SU-DHL-6 (cell line): Measurements from ENCODE around the gene COL5A1.

ENCODE experiments used
- H2AFZ ChIP-seq: fragments of 200-600 bp; sonication (generic); 2 replicates; pipeline ENCODE4 v1.6.1; 2014; ENCODE audit warnings: low read depth, mild to moderate bottlenecking, moderate library complexity, mixed read lengths, antibody characterized with exemption, low read length; ENCODE audit not compliant: severe bottlenecking
- H3F3A ChIP-seq: fragments of 200-600 bp; shearing (Covaris generic); 2 replicates; pipeline ENCODE4 v1.6.0; 2016; ENCODE audit warnings: antibody characterized with exemption, mild to moderate bottlenecking; ENCODE audit not compliant: insufficient read depth
- H3K27ac ChIP-seq: fragments of 200-600 bp; sonication (generic); 2 replicates; pipeline ENCODE4 v1.5.1; 2016; ENCODE audit warnings: low read depth, mild to moderate bottlenecking, low read length, moderate library complexity, mixed read lengths
- H3K27me3 ChIP-seq: fragments of 200-600 bp; sonication (generic), shearing (Covaris generic); 2 replicates; pipeline ENCODE4 v1.6.0; 2014; ENCODE audit warnings: mild to moderate bottlenecking, low read length
- H3K36me3 ChIP-seq: fragments of 200-600 bp; sonication (generic); 2 replicates; pipeline ENCODE4 v1.6.1; 2014; ENCODE audit warnings: mild to moderate bottlenecking, low read length, mixed read lengths
- H3K4me2 ChIP-seq: fragments of 300-600, 200-600 bp; shearing (Covaris generic), sonication (generic); 2 replicates; pipeline ENCODE4 v1.6.0; 2014; ENCODE audit warnings: low read length, low read depth, mild to moderate bottlenecking; ENCODE audit not compliant: poor library complexity, severe bottlenecking
- H3K4me3 ChIP-seq: fragments of 200-600 bp; sonication (generic); 2 replicates; pipeline ENCODE4 v1.5.1; 2014; ENCODE audit warnings: antibody characterized with exemption, low read length, mild to moderate bottlenecking, mixed read lengths; ENCODE audit not compliant: insufficient read depth, poor library complexity, severe bottlenecking
- H3K79me2 ChIP-seq: fragments of 200-600 bp; sonication (generic); 2 replicates; pipeline ENCODE4 v1.6.1; 2014; ENCODE audit warnings: mild to moderate bottlenecking, low read length, moderate library complexity; ENCODE audit not compliant: insufficient read depth
- H3K9ac ChIP-seq: fragments of 200-600 bp; sonication (generic); 2 replicates; pipeline ENCODE4 v1.7.0; 2014; ENCODE audit warnings: mild to moderate bottlenecking, low read length
- H3K9me2 ChIP-seq: fragments of 200-600 bp; sonication (generic); replicated peaks from 2 replicates; pipeline ENCODE4 v1.6.1; 2014; ENCODE audit warnings: low read length; ENCODE audit not compliant: insufficient read depth
- H3K9me3 ChIP-seq: fragments of 200-600 bp; sonication (generic); 2 replicates; pipeline ENCODE4 v1.6.1; 2014; ENCODE audit warnings: low read length, mixed read lengths; ENCODE audit not compliant: insufficient read depth
- H4K20me1 ChIP-seq: fragments of 200-600 bp; sonication (generic); 2 replicates; pipeline ENCODE4 v1.6.1; 2014; ENCODE audit warnings: low read depth, mild to moderate bottlenecking, antibody characterized with exemption, low read length, moderate library complexity, mixed read lengths
- EZH2phosphoT487 ChIP-seq: fragments of 200-600 bp; sonication (generic), shearing (Covaris generic); conservative IDR thresholded peaks from 2 replicates; pipeline ENCODE4 v1.6.1; 2018; ENCODE audit warnings: mild to moderate bottlenecking, antibody characterized with exemption, low read length, moderate library complexity, mixed read lengths
- TF ChIP-seq, protein P1 (sequence below): fragments of 200-600 bp; sonication (generic); IDR thresholded peaks from one replicate; pipeline ENCODE4 v1.5.1; 2017; ENCODE audit warnings: antibody characterized with exemption, mild to moderate bottlenecking, low read length, moderate library complexity; ENCODE audit not compliant: insufficient read depth, poor library complexity, severe bottlenecking

Gene COL5A1

DNA sequence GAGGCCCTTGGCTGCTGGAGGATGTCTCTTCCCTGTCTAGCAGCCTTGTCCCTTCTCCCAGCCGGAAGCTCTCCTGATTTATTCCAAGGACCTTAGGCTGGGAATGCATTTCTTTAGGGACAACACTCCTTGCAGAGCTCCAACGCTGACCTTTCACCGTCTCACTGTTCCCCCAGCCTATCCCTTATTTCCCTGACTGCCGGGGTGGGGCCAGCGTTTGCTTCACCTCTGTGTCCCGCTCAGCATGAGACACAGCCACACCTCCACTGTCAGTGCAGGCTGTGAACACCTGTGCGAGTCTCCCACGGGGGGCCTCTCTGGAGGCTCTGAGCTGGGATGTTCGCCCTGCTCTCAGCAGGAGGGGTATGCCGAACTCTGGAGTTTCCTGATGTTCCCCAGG lies 132.8 kb downstream of the COL5A1 start:
- H3K36me3 ChIP-seq, result no peaks in the 10 kb centered on the region
- H3K4me2 ChIP-seq, result no peak overlapping the region
- H2AFZ ChIP-seq, result no peak overlapping the region
- no peak overlapping the region for H3K9ac ChIP-seq
- no peaks in the 10 kb centered on the region for H3K9me2 ChIP-seq
- H3K4me3 ChIP-seq, result no peak overlapping the region
- no peak for TF ChIP-seq EZH2phosphoT487
- TF ChIP-seq, protein P1, sequence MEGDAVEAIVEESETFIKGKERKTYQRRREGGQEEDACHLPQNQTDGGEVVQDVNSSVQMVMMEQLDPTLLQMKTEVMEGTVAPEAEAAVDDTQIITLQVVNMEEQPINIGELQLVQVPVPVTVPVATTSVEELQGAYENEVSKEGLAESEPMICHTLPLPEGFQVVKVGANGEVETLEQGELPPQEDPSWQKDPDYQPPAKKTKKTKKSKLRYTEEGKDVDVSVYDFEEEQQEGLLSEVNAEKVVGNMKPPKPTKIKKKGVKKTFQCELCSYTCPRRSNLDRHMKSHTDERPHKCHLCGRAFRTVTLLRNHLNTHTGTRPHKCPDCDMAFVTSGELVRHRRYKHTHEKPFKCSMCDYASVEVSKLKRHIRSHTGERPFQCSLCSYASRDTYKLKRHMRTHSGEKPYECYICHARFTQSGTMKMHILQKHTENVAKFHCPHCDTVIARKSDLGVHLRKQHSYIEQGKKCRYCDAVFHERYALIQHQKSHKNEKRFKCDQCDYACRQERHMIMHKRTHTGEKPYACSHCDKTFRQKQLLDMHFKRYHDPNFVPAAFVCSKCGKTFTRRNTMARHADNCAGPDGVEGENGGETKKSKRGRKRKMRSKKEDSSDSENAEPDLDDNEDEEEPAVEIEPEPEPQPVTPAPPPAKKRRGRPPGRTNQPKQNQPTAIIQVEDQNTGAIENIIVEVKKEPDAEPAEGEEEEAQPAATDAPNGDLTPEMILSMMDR, result no peak
- H3K27me3 ChIP-seq, result no peaks in the 10 kb centered on the region
- no peaks in the 10 kb centered on the region for H3K9me3 ChIP-seq
- H3F3A ChIP-seq, result no peaks in the 10 kb centered on the region
- no peak overlapping the region for H3K27ac ChIP-seq
- H4K20me1 ChIP-seq, result no peaks in the 10 kb centered on the region
- H3K79me2 ChIP-seq, result no peaks in the 10 kb centered on the region

DNA sequence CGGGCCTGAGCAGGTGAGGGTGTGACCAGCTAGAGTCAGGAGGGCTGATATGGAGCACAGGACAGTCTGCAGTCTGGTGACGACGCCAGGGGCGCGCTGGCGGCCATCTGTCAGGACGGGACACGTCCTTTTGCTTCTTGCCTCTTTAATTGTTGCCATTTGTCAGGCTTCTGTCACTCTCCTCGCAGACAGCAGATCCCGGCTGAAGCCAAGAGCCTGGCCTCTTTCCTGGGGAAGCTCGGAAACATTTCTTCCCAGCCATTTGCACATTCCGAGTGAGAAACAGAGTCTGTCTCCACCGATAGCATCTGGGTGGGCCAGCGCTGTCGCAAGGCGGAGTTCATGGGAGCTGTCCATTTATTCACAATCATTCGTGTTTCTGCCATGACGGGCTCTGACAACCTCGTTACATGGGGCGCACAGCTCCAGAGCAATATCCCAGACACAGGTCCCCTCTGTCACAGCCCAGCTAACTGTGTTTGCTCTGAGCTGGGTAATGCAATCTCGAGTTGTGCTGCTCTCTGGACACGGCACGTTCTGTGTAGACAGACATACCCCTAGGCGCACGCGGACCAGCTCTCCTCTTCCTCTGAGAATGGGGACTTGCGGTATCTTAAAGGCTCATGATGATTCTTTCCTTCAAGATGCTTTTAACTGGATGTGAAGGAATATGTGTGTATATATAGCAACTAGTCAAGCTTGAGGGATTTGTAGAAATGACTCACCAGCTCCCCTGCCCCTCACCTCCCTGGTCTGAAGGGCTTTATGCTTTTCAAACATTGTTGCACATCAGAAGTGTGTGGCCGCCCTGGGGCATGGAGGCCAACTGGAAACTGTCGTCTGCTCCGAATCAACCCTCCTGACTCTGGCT lies 133.7 kb downstream of the COL5A1 start:
- no peak overlapping the region for H3K4me2 ChIP-seq
- TF ChIP-seq, protein P1, result no peak
- TF ChIP-seq EZH2phosphoT487, result no peak
- no peaks in the 10 kb centered on the region for H3K36me3 ChIP-seq
- no peaks in the 10 kb centered on the region for H4K20me1 ChIP-seq
- no peak overlapping the region for H2AFZ ChIP-seq
- no peaks in the 10 kb centered on the region for H3K79me2 ChIP-seq
- H3F3A ChIP-seq, result no peaks in the 10 kb centered on the region
- H3K27me3 ChIP-seq, result no peaks in the 10 kb centered on the region
- H3K9me3 ChIP-seq, result no peaks in the 10 kb centered on the region
- no peak overlapping the region for H3K4me3 ChIP-seq
- no peak overlapping the region for H3K9ac ChIP-seq
- no peaks in the 10 kb centered on the region for H3K9me2 ChIP-seq
- H3K27ac ChIP-seq, result no peak overlapping the region

DNA sequence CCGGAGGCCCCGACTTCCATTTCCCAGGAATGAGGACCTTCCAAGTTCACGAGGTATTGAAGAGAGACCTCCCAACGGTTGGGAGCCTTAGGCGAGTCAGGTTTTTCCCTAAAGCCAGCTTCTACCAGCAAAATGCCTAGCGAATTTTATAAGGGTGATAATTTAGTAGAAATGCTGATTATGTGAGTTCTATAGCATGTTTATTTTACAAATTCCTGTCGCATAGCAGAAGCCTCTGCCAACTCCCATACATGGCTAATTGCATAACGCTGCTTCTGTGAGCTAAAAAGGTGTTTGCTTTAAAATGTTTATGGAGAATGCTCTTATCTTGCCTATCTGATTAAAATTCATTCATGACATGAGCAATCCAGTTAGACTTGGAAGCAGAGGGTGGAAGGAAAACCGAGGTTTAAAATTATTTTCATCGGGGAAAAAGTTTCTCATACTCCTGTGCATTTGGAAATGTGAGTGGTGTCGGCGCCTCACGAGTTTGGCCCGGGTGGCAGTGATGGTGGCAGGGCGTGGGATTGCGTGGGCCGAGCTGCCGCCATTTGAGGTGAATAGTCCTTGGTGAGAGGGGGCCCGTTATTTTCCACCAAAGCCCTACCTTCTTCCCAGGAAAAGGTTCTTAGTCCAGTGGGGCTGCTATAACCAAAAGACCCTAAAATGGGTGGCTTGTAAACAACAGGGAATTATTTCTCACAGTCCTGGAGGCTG lies 134.6 kb downstream of the COL5A1 start:
- Histone ChIP-seq H3K9ac (no peak overlapping the region), H3F3A (no peaks in the 10 kb centered on the region), H3K36me3 (no peaks in the 10 kb centered on the region), H3K4me3 (no peak overlapping the region), H3K9me3 (no peaks in the 10 kb centered on the region), H3K79me2 (no peaks in the 10 kb centered on the region), H2AFZ (no peak overlapping the region), H4K20me1 (no peaks in the 10 kb centered on the region), H3K27ac (no peak overlapping the region), H3K4me2 (no peak overlapping the region), H3K9me2 (no peaks in the 10 kb centered on the region), H3K27me3 (no peaks in the 10 kb centered on the region)
- TF ChIP-seq EZH2phosphoT487, result no peak
- TF ChIP-seq, protein P1, result no peak
